Measurements from ENCODE around the gene GSK3A.

Gene GSK3A

GRCh38 chr19:42199440-42200115, 42.8 kb downstream of the GSK3A start:
- no peak for DNase-seq (ENCODE audit: low read depth)

GRCh38 chr19:42198676-42199439, 43.5 kb downstream of the GSK3A start:
- no peak for DNase-seq (ENCODE audit: low read depth)

- no peak for DNase-seq (ENCODE audit: low read depth)
These were observed 45.0 kb downstream of the GSK3A start for GRCh38 chr19:42197375-42197817.

GRCh38 chr19:42196011-42197001, 46.1 kb downstream of the GSK3A start:
- DNase-seq (ENCODE audit: low read depth) = no peak

GRCh38 chr19:42193706-42194105, 48.7 kb downstream of the GSK3A start:
- DNase-seq (ENCODE audit: low read depth) = no peak

GRCh38 chr19:42193294-42193693, 49.1 kb downstream of the GSK3A start:
- no peak for DNase-seq (ENCODE audit: low read depth)

- no peak for DNase-seq (ENCODE audit: low read depth)
These were observed 50.5 kb downstream of the GSK3A start for GRCh38 chr19:42191855-42192254.

- DNase-seq (ENCODE audit: low read depth) = no peak
These were observed 51.1 kb downstream of the GSK3A start for GRCh38 chr19:42191330-42191729.

GRCh38 chr19:42189133-42189532, 53.3 kb downstream of the GSK3A start:
- DNase-seq (ENCODE audit: low read depth) = no peak

GRCh38 chr19:42188665-42189064, 53.7 kb downstream of the GSK3A start:
- DNase-seq (ENCODE audit: low read depth) = no peak

GRCh38 chr19:42185277-42185676, 57.1 kb downstream of the GSK3A start:
- no peak for DNase-seq (ENCODE audit: low read depth)

- peak; percentile 57 for DNase-seq (ENCODE audit: low read depth)
These were observed 58.0 kb downstream of the GSK3A start for GRCh38 chr19:42184401-42184861.
